HEK293T (cell line): Measurements from ENCODE around the gene NRP1.

ENCODE experiments used
- FOXA1 ChIP-seq: fragments of 450-650 bp; IDR thresholded peaks from 2 replicates; pipeline ENCODE4 v1.6.1; 2016; ENCODE audit warnings: mild to moderate bottlenecking
- FOXM1 ChIP-seq: fragments of 450-650 bp; IDR thresholded peaks from 2 replicates; pipeline ENCODE4 v1.6.1; 2017; ENCODE audit warnings: mild to moderate bottlenecking, borderline replicate concordance
- ZNF384 ChIP-seq: fragments of 450-650 bp; IDR thresholded peaks from 2 replicates; pipeline ENCODE4 v1.6.1; 2016

- TF ChIP-seq FOXM1 = no peak
- TF ChIP-seq ZNF384 = no peak
- TF ChIP-seq FOXA1 = no peak
These were observed 10.8 kb upstream of the NRP1 start for GRCh38 chr10:33345236-33345635.
